Measurements from ENCODE around the gene DYNC2I2.
"Not testable (repeated sequence)": the region's sequence is repeated elsewhere in the genome, so short reads cannot be mapped to it uniquely, and the experiment has no call there.

DYNC2I2 gene

GRCh38 chr9:128702445-128702948 is 45.9 kb upstream of the DYNC2I2 start, which contains the start of gene PKN3:
Gene PKN3, plus strand, starts transcription at chr9:128702503. Its CDS starts 413 bp downstream, at chr9:128702916.
- Histone ChIP-seq H3K4me2 (ENCODE audit: low read depth, low read length, poor library complexity, severe bottlenecking) (peak within 1 kb of the TSS; percentile 70), H3K4me1 (ENCODE audit: insufficient read depth, low read length, poor library complexity, severe bottlenecking) (no peaks in the 10 kb centered on the region), H3K4me3 (ENCODE audit: low read length, poor library complexity, severe bottlenecking) (peak within 1 kb of the TSS; percentile 80), H4K20me1 (ENCODE audit: insufficient read depth, low read length, poor library complexity, severe bottlenecking) (no peaks in the 10 kb centered on the region), H3K9me2 (replicated peaks; ENCODE audit: low read depth, low read length) (no peaks in the 10 kb centered on the region), H3K36me3 (ENCODE audit: insufficient read depth, low read length) (no peaks in the 10 kb centered on the region), H3K27me3 (ENCODE audit: insufficient read depth, low read length, poor library complexity, severe bottlenecking) (no peaks in the 10 kb centered on the region), H3K79me2 (ENCODE audit: insufficient read depth, low read length) (no peaks in the 10 kb centered on the region), H3F3A (ENCODE audit: low read depth) (no peaks in the 10 kb centered on the region), H2AFZ (ENCODE audit: low read length) (peak within 1 kb of the TSS; percentile 78), H3K9me3 (ENCODE audit: insufficient read depth, low read depth, low read length) (no peaks in the 10 kb centered on the region), H3K9ac (ENCODE audit: low read depth, low read length, poor library complexity, severe bottlenecking) (peak within 1 kb of the TSS; percentile 77)
- TF ChIP-seq CTCF (conservative IDR thresholded peaks at IDR 0.05; ENCODE audit: low read length) (peak; percentile 64), EZH2phosphoT487 (IDR thresholded peaks at IDR 0.05; ENCODE audit: borderline replicate concordance) (no peak)

DNA sequence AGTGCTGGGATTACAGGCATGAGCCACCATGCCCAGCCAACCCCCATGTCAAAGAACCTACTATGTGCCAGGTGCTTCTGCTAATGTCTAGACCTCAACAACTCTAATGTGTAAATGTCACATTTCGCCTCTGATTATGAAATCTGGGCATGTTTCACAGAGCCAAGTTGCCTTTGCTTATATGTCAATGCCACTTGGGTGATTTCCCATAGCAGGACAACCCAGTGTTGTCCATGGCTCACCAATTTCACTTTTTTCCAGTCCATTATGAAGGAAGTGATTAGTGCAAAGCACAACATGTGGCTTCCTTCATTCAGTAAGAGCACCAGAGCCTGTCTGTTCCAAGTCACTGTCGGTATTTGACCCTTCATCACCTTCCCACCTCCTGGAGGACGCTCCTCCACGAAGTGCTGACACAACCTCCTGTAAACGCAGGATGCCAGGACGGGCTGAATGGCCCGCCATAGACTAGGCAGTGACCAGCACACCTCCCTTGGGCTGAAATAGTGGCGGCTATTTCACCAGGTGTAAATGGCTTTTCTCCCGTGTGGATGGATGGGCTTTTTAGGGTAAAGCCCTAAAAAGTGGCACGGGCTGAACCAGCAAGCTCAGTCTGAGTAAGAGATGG is 44.7 kb upstream of the DYNC2I2 start:
- H3K4me2 ChIP-seq (ENCODE audit: low read depth, low read length, poor library complexity, severe bottlenecking): no peak overlapping the region
- H3K4me1 ChIP-seq (ENCODE audit: insufficient read depth, low read length, poor library complexity, severe bottlenecking): no peaks in the 10 kb centered on the region
- H3K79me2 ChIP-seq (ENCODE audit: insufficient read depth, low read length): no peaks in the 10 kb centered on the region
- no peak for TF ChIP-seq CTCF (conservative IDR thresholded peaks at IDR 0.05; ENCODE audit: low read length)
- no peak for TF ChIP-seq EZH2phosphoT487 (IDR thresholded peaks at IDR 0.05; ENCODE audit: borderline replicate concordance)
- no peak overlapping the region for H3K4me3 ChIP-seq (ENCODE audit: low read length, poor library complexity, severe bottlenecking)
- no peaks in the 10 kb centered on the region for H3K9me2 ChIP-seq (replicated peaks; ENCODE audit: low read depth, low read length)
- no peaks in the 10 kb centered on the region for H3K9me3 ChIP-seq (ENCODE audit: insufficient read depth, low read depth, low read length)
- H3K9ac ChIP-seq (ENCODE audit: low read depth, low read length, poor library complexity, severe bottlenecking): no peak overlapping the region
- H3K27me3 ChIP-seq (ENCODE audit: insufficient read depth, low read length, poor library complexity, severe bottlenecking): no peaks in the 10 kb centered on the region
- no peaks in the 10 kb centered on the region for H3F3A ChIP-seq (ENCODE audit: low read depth)
- peaks cover 2% of the 10 kb centered on the region for H4K20me1 ChIP-seq (ENCODE audit: insufficient read depth, low read length, poor library complexity, severe bottlenecking)
- peaks cover 9% of the 10 kb centered on the region; the same call in 1 of the 2 replicates for H3K36me3 ChIP-seq (ENCODE audit: insufficient read depth, low read length)
- H2AFZ ChIP-seq (ENCODE audit: low read length): no peak overlapping the region

DNA sequence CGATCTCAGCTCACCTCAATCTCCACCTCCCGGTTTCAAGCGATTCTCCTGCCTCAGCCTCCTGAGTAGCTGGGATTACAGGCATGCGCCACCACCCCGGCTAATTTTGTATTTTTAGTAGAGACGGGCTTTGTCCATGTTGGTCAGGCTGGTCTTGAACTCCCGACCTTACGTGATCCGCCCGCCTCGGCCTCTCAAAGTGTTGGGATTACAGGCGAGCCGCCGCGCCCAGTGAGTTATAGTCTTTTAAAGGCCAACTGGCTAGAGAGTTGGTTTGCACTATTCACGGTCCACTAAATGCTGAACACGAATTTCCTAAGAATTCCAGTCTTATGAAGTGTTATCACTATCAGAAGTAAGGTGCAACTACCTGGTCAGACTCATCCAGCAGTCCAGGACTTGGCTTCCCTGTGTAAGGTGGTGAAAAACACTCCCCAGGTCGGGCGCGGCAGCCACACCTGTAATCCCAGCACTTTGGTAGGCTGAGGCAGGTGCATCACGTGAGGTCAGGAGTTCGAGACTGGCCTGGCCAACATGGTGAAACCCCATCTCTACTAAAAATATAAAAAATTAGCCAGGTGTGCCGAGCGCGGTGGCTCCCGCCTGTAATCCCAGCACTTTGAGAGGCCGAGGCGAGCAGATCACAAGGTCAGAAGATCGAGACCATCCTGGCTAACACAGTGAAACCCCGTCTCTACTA is 42.6 kb upstream of the DYNC2I2 start:
- not testable (repeated sequence) for H3K9me2 ChIP-seq (replicated peaks; ENCODE audit: low read depth, low read length); H3K4me1 ChIP-seq (ENCODE audit: insufficient read depth, low read length, poor library complexity, severe bottlenecking); H4K20me1 ChIP-seq (ENCODE audit: insufficient read depth, low read length, poor library complexity, severe bottlenecking); H3K4me3 ChIP-seq (ENCODE audit: low read length, poor library complexity, severe bottlenecking); H2AFZ ChIP-seq (ENCODE audit: low read length); H3K9ac ChIP-seq (ENCODE audit: low read depth, low read length, poor library complexity, severe bottlenecking); H3K4me2 ChIP-seq (ENCODE audit: low read depth, low read length, poor library complexity, severe bottlenecking); H3F3A ChIP-seq (ENCODE audit: low read depth); H3K9me3 ChIP-seq (ENCODE audit: insufficient read depth, low read depth, low read length); H3K27me3 ChIP-seq (ENCODE audit: insufficient read depth, low read length, poor library complexity, severe bottlenecking); H3K79me2 ChIP-seq (ENCODE audit: insufficient read depth, low read length)
- H3K36me3 ChIP-seq (ENCODE audit: insufficient read depth, low read length): peaks cover 23% of the 10 kb centered on the region
